HG03175 (cell line): ENCODE results near the gene SMIM33.
A peak's percentile ranks its signal among the peaks of the same experiment; 100 is the strongest.
"Not testable (repeated sequence)": the region's sequence is repeated elsewhere in the genome, so short reads cannot be mapped to it uniquely, and the experiment has no call there.

ENCODE experiments used
- ATAC-seq: cut with Tn5 transposase; IDR thresholded peaks from one replicate; pipeline ENCODE4 v1.9.1; 2021; ENCODE audit warnings: mild to moderate bottlenecking, moderate library complexity; ENCODE audit not compliant: unreplicated experiment

The SMIM33 gene

GRCh38 chr5:139481580-139482049, 10.8 kb downstream of the SMIM33 start:
- ATAC-seq = no peak

- ATAC-seq = peak; percentile 59
These were observed 11.5 kb downstream of the SMIM33 start, which contains the start of gene STING1 for GRCh38 chr5:139482050-139482889. Gene STING1 (minus strand): TSS chr5:139482758. CDS start chr5:139481704, 1,054 bp downstream.

- ATAC-seq = not testable (repeated sequence)
These were observed 12.0 kb downstream of the SMIM33 start for GRCh38 chr5:139482890-139483208.

GRCh38 chr5:139486201-139486600, 15.4 kb downstream of the SMIM33 start:
- no peak for ATAC-seq

GRCh38 chr5:139488260-139488659, 17.5 kb downstream of the SMIM33 start:
- no peak for ATAC-seq

- no peak for ATAC-seq
These were observed 21.9 kb downstream of the SMIM33 start for GRCh38 chr5:139492700-139493192.

GRCh38 chr5:139494256-139494655, 23.5 kb downstream of the SMIM33 start:
- ATAC-seq = no peak

- no peak for ATAC-seq
These were observed 24.0 kb downstream of the SMIM33 start for GRCh38 chr5:139494832-139495231.

GRCh38 chr5:139495638-139496435, 25.0 kb downstream of the SMIM33 start:
- no peak for ATAC-seq

GRCh38 chr5:139501381-139501780, 30.6 kb downstream of the SMIM33 start:
- ATAC-seq = no peak

GRCh38 chr5:139503036-139503817, 32.4 kb downstream of the SMIM33 start:
- not testable (repeated sequence) for ATAC-seq

GRCh38 chr5:139503879-139504278, 33.1 kb downstream of the SMIM33 start:
- not testable (repeated sequence) for ATAC-seq

- not testable (repeated sequence) for ATAC-seq
These were observed 33.9 kb downstream of the SMIM33 start for GRCh38 chr5:139504722-139505121.

GRCh38 chr5:139512786-139513390, 42.1 kb downstream of the SMIM33 start:
- ATAC-seq = no peak

GRCh38 chr5:139513434-139513833, 42.6 kb downstream of the SMIM33 start:
- ATAC-seq = peak; percentile 50

GRCh38 chr5:139513852-139514485, 43.2 kb downstream of the SMIM33 start:
- no peak for ATAC-seq

GRCh38 chr5:139514486-139514856, 43.7 kb downstream of the SMIM33 start:
- ATAC-seq = no peak

- ATAC-seq = peak; percentile 87
These were observed 47.1 kb downstream of the SMIM33 start for GRCh38 chr5:139517683-139518564.
